Measurements from ENCODE around the gene SLC12A2. TPM values are rescaled to one million over a fixed set of nuclear protein-coding genes. Genes with fewer than 3 reads are reported as not detected.

SLC12A2 gene
- total and polyA plus RNA-seq, 12 donors, result 5.6 to 82.6 (median 52.9) TPM

GRCh38 chr5:128202320-128202719 lies 118.8 kb downstream of the SLC12A2 start:
- intact Hi-C loops (cut with DNase I), result loop anchor here (5.0 to 10.0 kb wide), 3 partner anchors 328 to 635 kb away; no protein-coding TSS in a partner anchor
- no peaks in the 10 kb centered on the region for H3K27me3 ChIP-seq
- DNase-seq, result no peak
- H3K36me3 ChIP-seq (replicated peaks in 1 of 2), result no peaks in the 10 kb centered on the region
- no peak overlapping the region for H3K27ac ChIP-seq
- no peaks in the 10 kb centered on the region for H3K9me3 ChIP-seq (replicated peaks in 1 of 3)
- no peak for TF ChIP-seq CTCF (IDR thresholded peaks at IDR 0.05)
- no peak for TF ChIP-seq POLR2A (IDR thresholded peaks at IDR 0.05)
- H3K4me1 ChIP-seq (replicated peaks in 1 of 2), result peaks cover 0 to 4% of the 10 kb centered on the region in 2 donors
- H3K4me3 ChIP-seq, result no peak overlapping the region
- WGBS, 4 donors, result 62 to 75% (median 67%) methylated on average over 4 of the region's 4 CpGs

- no peak for TF ChIP-seq POLR2A (IDR thresholded peaks at IDR 0.05)
- TF ChIP-seq CTCF (IDR thresholded peaks at IDR 0.05), result no peak
- intact Hi-C loops (cut with DNase I), result loop anchor here (5.0 to 10.0 kb wide), 3 partner anchors 334 to 469 kb away; no protein-coding TSS in a partner anchor
These were observed 124.9 kb downstream of the SLC12A2 start for GRCh38 chr5:128208436-128208835.

GRCh38 chr5:128212191-128212806 lies 128.7 kb downstream of the SLC12A2 start:
- H3K9me3 ChIP-seq (replicated peaks in 1 of 3), result no peaks in the 10 kb centered on the region
- no peak overlapping the region for H3K27ac ChIP-seq
- H3K4me3 ChIP-seq, result no peak overlapping the region
- DNase-seq, result no peak
- H3K4me1 ChIP-seq (replicated peaks in 1 of 2), result no peaks in the 10 kb centered on the region
- intact Hi-C loops (cut with DNase I), result loop anchor here (5.0 to 10.0 kb wide), 2 partner anchors 285 to 463 kb away; no protein-coding TSS in a partner anchor
- 66 to 73% (median 68%) methylated on average over 5 of the region's 5 CpGs for WGBS, 4 donors
- H3K36me3 ChIP-seq (replicated peaks in 1 of 2), result no peaks in the 10 kb centered on the region
- no peaks in the 10 kb centered on the region for H3K27me3 ChIP-seq
- TF ChIP-seq POLR2A (IDR thresholded peaks at IDR 0.05) (no peak), CTCF (IDR thresholded peaks at IDR 0.05) (no peak)

More at GRCh38 chr5:128208436-128208835, 124.9 kb downstream of the SLC12A2 start:
- no peak for DNase-seq
- Histone ChIP-seq H3K4me1 (replicated peaks in 1 of 2) (no peaks in the 10 kb centered on the region), H3K27me3 (no peaks in the 10 kb centered on the region), H3K4me3 (no peak overlapping the region), H3K36me3 (replicated peaks in 1 of 2) (no peaks in the 10 kb centered on the region), H3K9me3 (replicated peaks in 1 of 3) (no peaks in the 10 kb centered on the region), H3K27ac (no peak overlapping the region)

- no peak overlapping the region for H3K4me3 ChIP-seq
- H3K36me3 ChIP-seq (replicated peaks in 1 of 2), result no peaks in the 10 kb centered on the region
- DNase-seq, result peak; percentile 48 to 79 (median 56)
- TF ChIP-seq CTCF (IDR thresholded peaks at IDR 0.05) (peak; percentile 56 to 85 (median 73)), POLR2A (IDR thresholded peaks at IDR 0.05) (no peak)
- intact Hi-C loops (cut with DNase I), result loop anchor here (5.0 to 10.0 kb wide), 2 partner anchors 284 to 461 kb away; no protein-coding TSS in a partner anchor
- H3K27ac ChIP-seq, result no peak overlapping the region
- 3 to 6% (median 4%) methylated on average over 4 of the region's 4 CpGs for WGBS, 4 donors
- H3K27me3 ChIP-seq, result no peaks in the 10 kb centered on the region
- no peaks in the 10 kb centered on the region for H3K9me3 ChIP-seq (replicated peaks in 1 of 3)
- no peaks in the 10 kb centered on the region for H3K4me1 ChIP-seq (replicated peaks in 1 of 2)
These were observed 129.8 kb downstream of the SLC12A2 start for GRCh38 chr5:128213340-128213739.
